PC-3 (cell line): ENCODE data around the gene MEPE.

ENCODE experiments used
- CTCF ChIP-seq: fragments of 300-600 bp; sonication (generic); conservative IDR thresholded peaks from 2 replicates; pipeline ENCODE4 v1.5.1; 2017; ENCODE audit warnings: antibody characterized with exemption, low read depth, mild to moderate bottlenecking, low read length
- EZH2 ChIP-seq: fragments of 300-600 bp; sonication (generic); IDR thresholded peaks from one replicate; pipeline ENCODE4 v1.6.1; 2017; ENCODE audit warnings: antibody characterized with exemption, mild to moderate bottlenecking, low read length; ENCODE audit not compliant: unreplicated experiment

- no peak for TF ChIP-seq CTCF
- TF ChIP-seq EZH2 = no peak
These were observed 13.5 kb downstream of the MEPE start for GRCh38 chr4:87846226-87846625.
